Stimulated activated CD8-positive, alpha-beta memory T cell treated with anti-CD3 and anti-CD28 coated beads, Interleukin-2, amount 100 ng/mL, for 48 hours (primary cell): Measurements from ENCODE around the gene AKR1B15.
"Not testable (repeated sequence)": the region's sequence is repeated elsewhere in the genome, so short reads cannot be mapped to it uniquely, and the experiment has no call there.

Experiments used
- DNase-seq, 2 donors: peaks; one replicate each; pipeline ENCODE4 v3.0.0-alpha.2; 2020; ENCODE audit warnings: low read depth in 2 of 2

AKR1B15 gene

DNA sequence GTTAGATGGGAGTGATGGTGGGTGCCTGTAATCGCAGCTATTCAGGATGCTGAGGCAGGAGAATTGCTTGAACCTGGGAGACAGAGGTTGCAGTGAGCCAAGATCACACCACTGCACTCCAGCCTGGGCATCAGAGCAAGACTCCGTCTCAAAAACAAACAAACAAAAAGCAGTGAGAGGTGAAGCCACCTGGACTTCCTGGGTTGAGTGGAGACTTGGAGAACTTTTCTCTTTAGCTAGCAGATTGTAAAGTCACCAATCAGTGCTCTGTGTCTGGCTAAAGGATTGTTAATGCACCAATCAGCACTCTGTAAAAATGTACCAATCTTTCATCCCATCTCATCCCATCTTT is 14.5 kb downstream of the AKR1B15 start:
- DNase-seq = not testable (repeated sequence)

DNA sequence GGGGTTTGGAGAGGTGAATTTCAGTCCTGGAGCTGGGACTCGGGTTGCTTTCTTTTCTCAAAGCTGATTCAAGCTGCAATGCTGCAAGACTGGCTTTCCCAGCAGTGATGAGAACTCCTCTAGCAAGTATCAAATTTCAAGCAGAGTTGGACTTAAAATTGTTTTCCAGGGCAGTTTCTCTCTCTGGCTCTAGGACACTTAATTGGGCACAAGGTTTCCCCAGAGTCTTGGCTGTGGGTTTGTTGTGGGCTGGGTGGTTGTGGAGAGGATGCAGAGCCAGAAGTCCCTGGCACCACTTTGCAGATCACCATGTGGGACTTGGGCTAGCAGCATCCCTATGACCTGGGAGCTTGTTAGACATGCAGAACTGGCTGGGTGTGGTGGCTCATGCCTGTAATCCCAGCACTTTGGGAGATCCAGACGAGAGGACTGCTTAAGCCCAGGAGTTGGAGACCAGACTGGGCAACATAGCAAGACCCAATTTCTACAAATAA is 16.8 kb downstream of the AKR1B15 start:
- no peak for DNase-seq

DNA sequence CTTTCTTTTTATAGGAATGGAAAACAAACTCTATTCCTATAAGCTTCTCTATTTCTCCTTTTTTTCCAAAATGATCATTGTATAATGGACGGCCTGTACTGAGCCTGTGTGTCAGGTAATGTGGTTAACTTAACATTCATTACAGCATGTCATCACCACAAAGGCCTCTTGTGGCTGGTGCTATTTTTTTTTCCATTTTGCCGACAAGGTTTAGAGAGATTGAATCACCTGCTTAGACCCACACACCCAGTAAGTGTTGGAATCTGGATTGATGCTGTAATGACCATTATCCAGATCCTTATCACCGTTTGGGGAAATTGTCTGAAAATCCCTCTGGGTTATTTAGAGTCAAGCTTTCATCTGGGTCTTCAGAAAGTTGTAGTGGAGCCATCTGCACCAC is 18.5 kb downstream of the AKR1B15 start:
- no peak for DNase-seq

DNA sequence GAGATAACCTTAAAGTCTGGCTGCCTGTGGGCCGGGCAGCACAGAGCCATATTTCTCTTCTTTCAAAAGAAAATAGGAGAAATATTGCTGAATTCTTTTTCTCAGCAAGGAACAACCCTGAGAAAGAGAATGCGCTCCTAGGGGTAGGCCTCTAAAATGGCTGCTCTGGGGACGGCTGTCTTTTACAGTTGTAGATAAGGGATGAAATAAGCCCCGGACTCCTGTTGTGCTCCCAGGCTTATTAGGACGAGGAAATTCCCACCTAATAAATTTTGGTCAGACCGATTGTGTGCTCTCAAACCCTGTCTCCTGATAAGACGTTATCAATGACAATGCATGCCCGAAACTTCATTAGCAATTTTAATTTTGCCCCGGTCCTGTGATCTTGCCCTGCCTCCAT is 21.1 kb downstream of the AKR1B15 start:
- DNase-seq = not testable (repeated sequence)

DNA sequence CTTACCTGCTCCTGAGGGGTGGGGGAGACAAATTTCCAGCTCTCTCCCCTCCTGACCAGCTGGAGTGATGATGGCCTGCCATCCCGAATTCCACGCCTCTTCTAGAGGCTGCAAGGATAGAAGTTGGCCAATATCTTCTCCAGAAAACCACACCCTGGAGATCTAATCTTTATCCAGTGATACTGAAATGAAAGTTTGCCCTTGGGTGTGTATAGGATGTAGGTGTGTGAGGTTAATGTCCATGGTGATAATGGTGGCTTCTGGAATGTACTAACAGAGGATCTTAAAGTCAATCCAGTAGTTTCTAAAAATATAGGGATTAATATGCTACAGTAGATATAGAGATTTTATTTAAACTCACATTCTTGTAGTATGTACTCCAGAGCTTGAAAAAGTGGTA is 22.2 kb downstream of the AKR1B15 start:
- DNase-seq = no peak

DNA sequence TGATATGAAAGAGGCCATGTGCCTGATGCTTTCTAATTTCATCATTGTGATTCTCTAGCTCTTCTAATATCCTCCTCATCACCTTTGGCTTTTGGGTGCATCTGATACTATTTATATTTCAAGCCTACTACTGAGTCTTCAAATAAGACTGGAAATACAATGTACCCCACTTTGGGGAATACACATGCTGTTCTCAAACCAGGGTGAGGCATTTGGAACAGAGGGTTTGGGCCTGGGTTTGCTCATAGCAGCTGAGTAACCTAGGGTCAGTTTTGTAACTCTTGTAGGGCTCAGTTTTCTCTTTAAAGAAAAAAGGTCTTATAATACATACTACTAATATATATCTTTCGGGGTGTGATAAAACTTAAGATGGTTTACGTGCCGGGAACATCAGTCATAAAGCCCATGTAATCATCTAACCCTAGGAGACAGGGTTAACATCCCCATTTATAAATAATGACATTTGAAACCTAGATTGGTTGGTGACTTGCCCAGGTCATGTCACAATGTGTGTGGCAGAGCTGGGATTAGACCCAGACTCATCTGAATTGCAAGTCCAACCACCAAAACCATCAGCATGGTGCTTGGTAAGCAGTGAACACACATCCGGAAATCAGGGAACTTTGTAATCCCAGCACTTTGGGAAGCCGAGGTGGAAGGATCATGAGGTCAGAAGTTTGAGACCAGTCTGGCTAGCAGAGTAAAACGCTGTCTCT is 23.0 kb downstream of the AKR1B15 start:
- no peak for DNase-seq

DNA sequence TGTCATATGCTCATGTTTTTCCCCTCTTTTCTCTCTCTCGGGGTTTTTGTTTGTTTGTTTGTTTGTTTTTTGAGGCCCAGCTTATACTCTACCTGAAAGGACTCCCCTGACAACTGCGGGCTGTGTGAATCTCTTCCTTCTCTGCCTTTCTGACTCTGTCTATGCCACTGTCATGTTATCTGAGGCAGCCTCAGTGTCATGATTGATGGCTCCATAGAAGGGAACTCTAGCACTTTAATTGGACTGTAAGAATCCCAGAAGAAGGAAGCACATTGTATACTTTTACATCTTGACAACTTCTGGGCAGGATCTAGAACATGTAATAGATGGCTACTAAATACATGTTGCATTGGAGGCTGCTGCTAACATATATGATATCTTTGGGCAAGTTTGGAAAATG is 25.4 kb downstream of the AKR1B15 start:
- no peak for DNase-seq

DNA sequence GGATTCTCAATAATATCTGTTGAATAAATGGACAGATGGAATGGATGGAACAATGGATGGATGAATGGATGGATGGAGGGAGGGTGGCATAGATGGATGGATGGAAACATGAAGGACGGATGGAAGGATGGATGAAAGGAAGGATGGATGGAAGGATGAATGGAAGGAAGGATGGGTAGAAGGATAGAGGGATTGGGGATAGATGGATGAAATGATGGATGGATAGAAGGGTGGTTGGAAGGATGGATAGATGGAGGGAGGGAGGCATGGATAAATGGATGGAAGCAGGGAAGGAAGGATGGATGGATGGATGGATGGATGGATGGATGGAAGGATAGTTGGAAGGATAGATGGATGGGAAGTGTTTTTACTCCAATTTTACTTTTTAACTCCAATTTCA is 35.4 kb downstream of the AKR1B15 start:
- no peak for DNase-seq

DNA sequence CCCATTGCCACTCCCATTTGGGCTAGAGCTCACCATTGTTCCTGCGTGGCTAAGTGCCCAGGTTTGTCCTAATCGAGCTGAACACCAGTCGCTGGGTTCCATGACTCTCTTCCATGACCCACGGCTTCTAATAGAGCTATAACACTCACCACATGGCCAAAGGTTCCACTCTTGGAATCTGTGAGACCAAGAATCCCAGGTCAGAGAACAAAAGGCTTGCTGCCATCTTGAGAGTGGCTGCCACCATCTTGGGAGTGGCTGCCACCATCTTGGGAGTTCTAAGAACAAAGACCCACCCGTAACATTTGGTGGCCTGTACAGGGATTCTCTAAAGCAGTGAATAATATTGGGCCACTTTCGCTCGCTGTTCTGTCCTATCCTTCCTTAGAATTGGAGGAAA is 37.0 kb downstream of the AKR1B15 start:
- DNase-seq = no peak

DNA sequence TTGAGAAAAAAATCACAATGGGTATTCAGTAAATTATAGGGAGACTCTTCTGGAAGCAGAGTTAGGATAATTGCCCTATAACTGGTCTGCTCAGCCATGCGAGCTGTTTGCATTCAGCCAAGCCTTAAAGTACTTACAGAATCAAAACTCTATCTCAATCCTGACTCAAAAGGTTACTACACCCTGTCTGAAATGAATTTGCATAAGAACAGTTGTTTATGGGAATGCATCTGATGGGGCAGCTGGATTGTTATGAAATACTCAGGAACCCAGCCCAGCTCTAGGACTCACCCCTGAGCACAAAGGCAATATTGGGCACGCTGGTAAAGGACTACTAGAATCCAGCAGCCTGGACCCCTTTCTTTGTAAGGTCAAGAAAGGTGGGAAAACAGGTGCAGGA is 38.8 kb downstream of the AKR1B15 start:
- DNase-seq = no peak

DNA sequence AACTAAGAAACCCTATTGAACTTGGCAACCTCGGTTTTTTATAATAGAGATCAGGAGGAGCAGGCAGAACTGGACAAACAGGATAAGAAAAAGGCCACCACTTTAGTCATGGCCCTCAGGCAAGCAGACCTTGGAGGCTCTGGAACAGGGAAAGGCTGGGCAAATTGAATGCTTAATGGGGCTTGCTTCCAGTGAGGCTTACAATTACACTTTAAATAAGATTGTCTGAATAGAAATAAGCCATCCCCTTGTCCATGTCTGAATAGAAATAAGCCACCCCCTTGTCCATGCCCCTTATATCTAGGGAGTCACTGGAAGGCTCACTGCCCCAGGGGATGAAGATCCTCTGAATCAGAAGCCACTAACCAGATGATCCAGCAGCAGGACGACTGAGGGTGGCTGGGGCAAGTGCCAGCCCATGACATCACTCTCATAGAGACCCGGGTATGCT is 40.6 kb downstream of the AKR1B15 start:
- no peak for DNase-seq

DNA sequence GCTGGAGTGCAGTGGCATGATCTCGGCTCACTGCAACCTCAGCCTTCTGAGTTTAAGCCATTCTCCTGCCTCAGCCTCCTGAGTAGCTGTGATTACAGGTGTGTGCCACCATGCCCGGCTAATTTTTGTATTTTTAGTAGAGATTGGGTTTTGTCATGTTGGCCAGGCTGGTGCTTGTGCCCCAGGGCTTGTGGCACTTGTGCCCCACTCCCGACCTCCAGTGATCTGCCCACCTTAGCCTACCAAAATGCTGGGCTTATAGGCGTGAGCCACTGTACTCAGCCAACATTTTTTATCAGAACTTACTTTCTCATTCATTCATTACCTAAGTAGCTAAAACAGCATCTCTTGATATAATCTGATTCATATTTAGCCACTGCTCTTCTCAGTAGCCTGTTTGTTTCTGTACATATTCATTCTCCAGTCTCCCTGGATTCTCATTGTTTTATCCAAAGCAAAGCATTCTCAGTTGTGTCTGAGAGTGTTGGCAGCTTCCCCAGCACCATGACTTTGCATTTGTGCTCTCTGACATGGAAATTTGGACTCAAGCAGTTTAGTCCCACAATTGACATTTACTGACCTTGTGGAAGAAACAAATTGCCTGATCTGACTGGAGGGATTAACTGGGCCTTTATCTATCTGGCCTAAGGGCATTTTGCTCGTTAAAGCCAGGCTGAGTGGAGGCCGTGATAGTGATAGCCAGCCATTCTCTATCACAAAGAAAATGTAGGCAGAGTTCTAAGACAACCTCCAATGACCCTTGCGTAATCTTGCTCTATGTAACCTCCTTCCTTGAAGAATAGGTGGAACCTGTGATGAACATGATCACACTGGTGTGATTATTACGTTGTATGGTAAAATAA is 44.9 kb downstream of the AKR1B15 start:
- DNase-seq = no peak

DNA sequence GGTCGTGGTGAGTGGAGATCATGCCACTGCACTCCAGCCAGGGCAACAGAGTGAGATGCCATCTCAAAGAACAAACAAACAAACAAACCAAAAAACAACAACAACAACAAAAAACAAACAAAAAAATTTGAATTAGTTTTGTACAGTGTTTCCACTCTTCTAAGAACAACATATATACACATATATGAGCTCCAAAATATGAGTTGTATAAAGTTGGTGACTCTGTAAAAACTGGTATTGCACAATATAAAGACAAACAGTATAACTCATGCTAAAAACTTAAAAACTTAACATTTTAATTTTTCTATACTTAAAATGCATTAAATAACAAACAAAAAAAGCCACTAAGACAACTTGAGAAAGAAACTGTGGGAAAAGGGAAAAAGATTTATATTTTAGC is 46.0 kb downstream of the AKR1B15 start:
- no peak for DNase-seq

DNA sequence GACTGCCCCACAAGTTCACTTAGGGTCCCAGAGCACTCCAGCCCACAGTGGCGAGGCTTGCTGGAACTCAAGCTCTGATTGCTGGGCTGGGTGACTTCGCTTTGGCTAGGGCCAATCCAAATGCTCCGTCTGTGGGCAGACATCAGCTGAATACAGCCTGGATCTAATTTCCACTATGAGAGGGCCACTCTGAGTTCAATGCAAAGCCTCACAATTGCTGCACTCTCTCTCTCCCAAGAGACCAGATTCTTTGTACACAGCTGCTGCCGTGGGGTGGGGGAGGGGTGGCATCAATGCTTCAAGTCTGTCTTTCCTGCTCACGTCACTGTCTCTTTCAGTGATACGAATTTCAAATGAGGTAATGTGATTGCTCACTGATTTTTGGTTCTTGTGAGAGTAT is 50.5 kb downstream of the AKR1B15 start:
- DNase-seq = no peak

DNA sequence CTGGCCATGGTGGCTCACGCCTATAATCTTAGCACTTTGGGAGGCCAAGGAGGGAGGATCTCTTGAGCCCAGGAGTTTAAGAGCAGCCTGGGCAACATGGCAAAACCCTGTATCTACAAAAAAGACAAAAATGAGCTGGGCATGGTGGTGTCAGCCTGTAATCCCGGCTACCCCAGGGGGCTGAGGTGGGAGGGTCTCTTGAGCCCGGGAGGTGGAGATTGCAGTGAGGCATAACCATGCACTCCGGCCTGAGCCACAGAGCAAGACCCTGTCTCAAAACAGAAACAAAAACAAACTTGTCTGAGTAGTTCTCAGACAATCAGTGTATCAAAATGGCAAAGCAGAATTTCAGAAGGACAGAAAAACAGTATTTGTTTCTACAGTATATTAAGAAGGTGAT is 52.5 kb downstream of the AKR1B15 start:
- DNase-seq = no peak

DNA sequence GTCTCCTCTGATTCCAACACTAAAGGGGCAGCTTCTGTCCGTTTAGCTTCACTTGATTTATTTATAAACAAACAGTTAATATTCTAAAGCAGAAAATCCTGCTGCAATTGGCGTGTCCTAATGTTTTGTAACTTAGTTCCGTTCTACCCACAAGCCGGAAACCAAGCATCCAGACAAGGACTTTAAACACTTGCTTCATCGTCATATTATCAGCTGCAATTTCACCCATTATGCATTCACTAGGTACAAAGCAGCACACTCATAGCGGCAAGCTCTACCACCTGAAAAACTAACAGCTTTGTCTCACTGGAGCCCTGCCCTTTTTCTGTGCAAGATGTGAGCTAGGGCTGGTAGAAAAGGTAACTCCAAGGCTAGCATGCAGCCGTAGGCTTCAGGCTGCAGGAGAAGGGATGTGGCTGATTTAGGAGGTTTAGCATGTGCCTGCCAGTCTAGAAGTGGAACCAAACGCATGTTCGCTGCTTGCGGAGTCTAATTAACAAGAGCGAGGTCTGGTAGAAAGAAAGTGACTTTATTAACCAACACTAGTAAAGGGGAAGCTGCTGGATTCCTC is 54.1 kb downstream of the AKR1B15 start:
- no peak for DNase-seq

DNA sequence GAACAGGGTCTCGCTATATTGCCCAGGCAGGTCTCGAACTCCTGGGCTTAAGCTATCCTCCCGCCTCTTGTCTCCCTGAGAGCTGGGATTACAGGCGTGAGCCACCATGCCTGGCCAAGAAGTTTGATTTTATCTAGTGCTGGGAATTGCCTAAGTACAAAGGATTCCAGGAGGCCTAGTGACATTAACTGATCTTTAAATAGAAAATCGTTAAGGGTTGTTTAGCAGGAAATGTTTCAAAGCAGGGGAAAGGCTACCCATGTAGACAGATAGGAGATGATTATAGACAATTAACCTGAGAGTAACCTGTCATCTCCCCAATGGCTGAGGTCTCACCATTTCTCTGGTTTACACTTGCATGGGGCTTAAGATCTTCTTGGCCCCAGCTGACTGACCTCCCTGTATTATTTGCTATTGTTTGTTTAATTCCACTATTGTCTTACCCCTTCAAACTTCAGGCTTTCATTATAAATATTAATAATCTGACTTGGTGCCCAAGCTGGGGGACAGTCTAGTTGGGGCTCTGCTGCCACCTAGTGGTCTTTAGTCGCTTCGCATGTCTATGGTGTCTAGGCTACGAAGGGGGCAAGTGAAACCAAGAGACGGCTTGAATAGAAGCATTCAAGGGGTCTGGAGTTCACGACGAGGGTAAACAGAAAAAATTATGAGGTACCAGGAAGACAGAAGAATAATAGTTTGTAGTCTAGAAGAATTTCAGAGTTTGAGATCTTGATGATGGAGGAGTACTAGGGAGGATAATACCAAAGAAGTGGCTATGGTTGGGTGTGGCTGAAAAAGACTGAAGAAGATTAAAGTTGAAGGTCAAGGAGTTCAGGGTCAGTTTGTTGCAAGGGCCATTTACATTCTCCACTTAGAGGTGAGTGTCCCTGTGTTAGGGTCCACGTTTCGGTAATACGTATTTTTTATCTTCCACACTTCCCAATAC is 57.3 kb downstream of the AKR1B15 start:
- DNase-seq = peak; percentile 19 to 39

DNA sequence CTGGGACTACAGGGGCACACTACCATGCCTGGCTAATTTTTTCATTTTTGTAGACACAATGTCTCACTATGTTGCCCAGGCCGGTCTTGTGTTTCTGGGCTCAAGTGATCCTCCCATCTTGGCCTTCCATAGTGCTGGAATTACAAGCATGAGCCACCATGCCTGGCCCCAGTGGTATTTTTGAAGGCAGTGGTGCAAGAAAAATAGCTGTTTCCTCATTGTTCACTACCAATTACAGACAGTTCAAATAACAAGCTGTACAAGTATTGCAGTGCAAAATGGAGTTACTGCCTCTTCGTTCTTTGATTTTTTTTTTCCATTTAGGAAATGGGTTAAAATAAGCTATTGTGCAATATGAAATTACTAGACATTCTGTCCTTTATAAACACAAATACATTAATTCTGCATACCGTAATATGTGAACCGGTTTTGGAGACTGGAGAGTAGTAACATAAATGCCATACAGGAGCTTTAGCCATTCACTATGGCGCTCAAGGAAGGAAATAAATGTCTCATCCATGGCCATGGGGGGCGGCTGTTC is 62.8 kb downstream of the AKR1B15 start:
- no peak for DNase-seq

DNA sequence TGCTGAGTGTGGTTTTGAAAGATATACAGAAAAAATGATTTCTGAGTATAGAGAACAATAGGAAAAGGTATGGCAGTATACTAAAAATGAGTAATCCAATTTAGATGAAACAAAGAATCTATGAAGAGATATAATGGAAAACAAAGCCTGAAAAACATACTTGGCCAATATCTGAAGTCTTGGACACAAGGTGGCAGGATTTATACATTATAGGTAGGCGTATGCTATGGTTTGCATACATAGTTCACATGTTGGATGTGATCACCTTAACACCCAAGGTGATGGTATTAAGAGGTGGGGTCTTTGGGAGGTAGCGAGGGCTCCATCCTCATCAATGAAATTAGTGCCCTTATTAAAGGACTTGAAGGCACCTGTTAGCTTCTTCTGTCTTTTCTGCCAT is 63.3 kb downstream of the AKR1B15 start:
- DNase-seq = no peak

DNA sequence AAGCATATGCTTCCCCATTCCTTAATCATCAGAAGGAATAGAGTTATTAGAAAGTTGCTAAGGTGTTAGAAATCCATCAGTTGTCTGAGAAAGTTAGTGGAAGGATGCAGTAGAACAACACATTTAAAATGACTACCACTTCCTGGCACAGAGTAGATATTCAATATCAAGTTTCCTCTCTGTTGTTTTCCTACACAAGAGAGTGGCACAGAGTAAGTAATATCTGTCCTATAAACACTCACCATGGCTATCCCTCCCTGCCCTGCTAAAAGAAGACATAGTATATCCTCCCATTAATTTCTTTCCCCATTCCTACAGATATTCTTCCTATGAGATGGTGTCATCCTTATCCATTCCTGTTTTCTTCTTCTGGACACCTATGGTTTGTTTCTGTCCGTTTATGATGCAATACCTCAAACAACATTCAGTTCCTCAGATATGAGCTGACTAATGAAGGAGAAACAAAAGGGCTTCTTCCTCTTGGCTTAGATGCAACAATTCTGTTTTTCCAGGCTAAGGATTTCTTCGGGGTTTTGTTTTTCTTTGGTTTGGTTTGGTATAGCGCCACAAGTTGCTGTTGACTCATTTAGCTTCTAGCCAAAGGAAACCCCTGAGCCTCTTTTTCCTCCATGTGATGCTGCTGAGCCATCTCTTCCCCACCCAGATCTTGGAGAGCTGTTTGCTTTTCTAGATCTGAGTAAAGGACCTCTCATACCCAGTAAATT is 64.9 kb downstream of the AKR1B15 start:
- no peak for DNase-seq

DNA sequence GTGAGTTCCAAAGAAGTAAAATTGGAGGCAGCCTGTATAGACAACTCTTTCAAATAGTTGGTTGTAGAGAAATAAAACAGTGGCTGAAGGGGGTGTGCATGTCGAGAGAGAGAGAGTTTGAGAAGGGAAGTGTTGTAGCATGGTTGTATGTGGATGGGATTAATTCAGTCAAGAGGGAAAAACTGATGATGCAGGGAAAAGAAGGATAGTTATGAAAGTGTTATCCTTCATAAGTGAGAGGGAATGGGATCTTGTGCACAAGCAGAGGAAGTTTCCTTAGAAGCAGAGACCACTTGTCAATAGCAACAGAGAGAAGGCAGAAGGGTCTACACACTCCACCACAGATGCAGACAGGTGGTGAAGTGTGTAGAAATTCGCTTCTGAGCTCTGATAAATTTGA is 67.7 kb downstream of the AKR1B15 start:
- no peak for DNase-seq
